Liver (tissue), 3 donors: ENCODE results near the gene TGM3.

ENCODE experiments used
- FOXA2 ChIP-seq: IDR thresholded peaks from 2 replicates; pipeline ENCODE4 v1.6.1; 2016; ENCODE audit warnings: antibody characterized with exemption
- JUND ChIP-seq, 2 donors: IDR thresholded peaks; 2 replicates each; pipeline ENCODE4 v1.6.1; 2016; ENCODE audit warnings: antibody characterized with exemption in 2 of 2
- RAD21 ChIP-seq, 2 donors: IDR thresholded peaks; 2 replicates each; pipeline ENCODE4 v1.6.1; 2016; ENCODE audit warnings: antibody characterized with exemption in 2 of 2, mild to moderate bottlenecking in 2 of 2
- SP1 ChIP-seq: IDR thresholded peaks from 2 replicates; pipeline ENCODE4 v1.6.1; 2018; ENCODE audit warnings: antibody characterized with exemption, mild to moderate bottlenecking
- TAF1 ChIP-seq: conservative IDR thresholded peaks from 2 replicates; pipeline ENCODE4 v1.6.1; 2016; ENCODE audit warnings: antibody characterized with exemption, mild to moderate bottlenecking
- TF ChIP-seq, protein P1 (sequence below): IDR thresholded peaks from 2 replicates; pipeline ENCODE4 v1.6.1; 2016; ENCODE audit warnings: antibody characterized with exemption
- TF ChIP-seq, protein P2 (sequence below): fragments of 150-350 bp; IDR thresholded peaks from 2 replicates; pipeline ENCODE4 v1.5.1; 2017; ENCODE audit warnings: improper control_type of control experiment, low read depth, low read length; ENCODE audit not compliant: missing input control
- TF ChIP-seq, protein P3 (sequence below): IDR thresholded peaks from 2 replicates; pipeline ENCODE4 v1.6.1; 2016; ENCODE audit warnings: antibody characterized with exemption, mild to moderate bottlenecking
- TF ChIP-seq, protein P4 (sequence below): IDR thresholded peaks from 2 replicates; pipeline ENCODE4 v1.6.1; 2016; ENCODE audit warnings: antibody characterized with exemption
- donor health status: healthy.
- donor health status: healthy.

DNA sequence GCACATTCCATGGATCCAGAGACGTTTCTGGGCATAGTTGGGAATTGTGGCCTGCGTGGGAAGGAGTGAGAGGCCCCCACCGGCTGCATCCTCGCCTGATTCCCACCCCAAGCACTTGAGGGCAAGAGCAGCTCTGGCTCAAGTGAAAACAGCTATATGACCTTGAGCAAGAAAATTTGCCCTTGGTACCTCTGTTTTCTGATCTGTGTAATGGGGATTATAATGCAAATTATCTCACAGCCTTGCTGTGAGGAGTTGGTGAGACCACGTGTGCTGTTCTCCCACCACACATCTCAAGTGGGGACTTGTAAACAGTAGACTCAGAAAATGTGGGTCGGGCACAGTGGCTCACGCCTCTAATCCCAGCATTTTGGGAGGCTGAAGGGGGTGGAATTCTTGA is 85.5 kb downstream of the TGM3 start:
- TF ChIP-seq, protein P1, sequence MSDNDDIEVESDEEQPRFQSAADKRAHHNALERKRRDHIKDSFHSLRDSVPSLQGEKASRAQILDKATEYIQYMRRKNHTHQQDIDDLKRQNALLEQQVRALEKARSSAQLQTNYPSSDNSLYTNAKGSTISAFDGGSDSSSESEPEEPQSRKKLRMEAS: no peak
- TF ChIP-seq, protein P2, sequence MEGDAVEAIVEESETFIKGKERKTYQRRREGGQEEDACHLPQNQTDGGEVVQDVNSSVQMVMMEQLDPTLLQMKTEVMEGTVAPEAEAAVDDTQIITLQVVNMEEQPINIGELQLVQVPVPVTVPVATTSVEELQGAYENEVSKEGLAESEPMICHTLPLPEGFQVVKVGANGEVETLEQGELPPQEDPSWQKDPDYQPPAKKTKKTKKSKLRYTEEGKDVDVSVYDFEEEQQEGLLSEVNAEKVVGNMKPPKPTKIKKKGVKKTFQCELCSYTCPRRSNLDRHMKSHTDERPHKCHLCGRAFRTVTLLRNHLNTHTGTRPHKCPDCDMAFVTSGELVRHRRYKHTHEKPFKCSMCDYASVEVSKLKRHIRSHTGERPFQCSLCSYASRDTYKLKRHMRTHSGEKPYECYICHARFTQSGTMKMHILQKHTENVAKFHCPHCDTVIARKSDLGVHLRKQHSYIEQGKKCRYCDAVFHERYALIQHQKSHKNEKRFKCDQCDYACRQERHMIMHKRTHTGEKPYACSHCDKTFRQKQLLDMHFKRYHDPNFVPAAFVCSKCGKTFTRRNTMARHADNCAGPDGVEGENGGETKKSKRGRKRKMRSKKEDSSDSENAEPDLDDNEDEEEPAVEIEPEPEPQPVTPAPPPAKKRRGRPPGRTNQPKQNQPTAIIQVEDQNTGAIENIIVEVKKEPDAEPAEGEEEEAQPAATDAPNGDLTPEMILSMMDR: no peak
- no peak for TF ChIP-seq TAF1
- TF ChIP-seq RAD21 (IDR thresholded peaks at IDR 0.05): no peak
- no peak for TF ChIP-seq JUND (IDR thresholded peaks at IDR 0.05)
- TF ChIP-seq, protein P3, sequence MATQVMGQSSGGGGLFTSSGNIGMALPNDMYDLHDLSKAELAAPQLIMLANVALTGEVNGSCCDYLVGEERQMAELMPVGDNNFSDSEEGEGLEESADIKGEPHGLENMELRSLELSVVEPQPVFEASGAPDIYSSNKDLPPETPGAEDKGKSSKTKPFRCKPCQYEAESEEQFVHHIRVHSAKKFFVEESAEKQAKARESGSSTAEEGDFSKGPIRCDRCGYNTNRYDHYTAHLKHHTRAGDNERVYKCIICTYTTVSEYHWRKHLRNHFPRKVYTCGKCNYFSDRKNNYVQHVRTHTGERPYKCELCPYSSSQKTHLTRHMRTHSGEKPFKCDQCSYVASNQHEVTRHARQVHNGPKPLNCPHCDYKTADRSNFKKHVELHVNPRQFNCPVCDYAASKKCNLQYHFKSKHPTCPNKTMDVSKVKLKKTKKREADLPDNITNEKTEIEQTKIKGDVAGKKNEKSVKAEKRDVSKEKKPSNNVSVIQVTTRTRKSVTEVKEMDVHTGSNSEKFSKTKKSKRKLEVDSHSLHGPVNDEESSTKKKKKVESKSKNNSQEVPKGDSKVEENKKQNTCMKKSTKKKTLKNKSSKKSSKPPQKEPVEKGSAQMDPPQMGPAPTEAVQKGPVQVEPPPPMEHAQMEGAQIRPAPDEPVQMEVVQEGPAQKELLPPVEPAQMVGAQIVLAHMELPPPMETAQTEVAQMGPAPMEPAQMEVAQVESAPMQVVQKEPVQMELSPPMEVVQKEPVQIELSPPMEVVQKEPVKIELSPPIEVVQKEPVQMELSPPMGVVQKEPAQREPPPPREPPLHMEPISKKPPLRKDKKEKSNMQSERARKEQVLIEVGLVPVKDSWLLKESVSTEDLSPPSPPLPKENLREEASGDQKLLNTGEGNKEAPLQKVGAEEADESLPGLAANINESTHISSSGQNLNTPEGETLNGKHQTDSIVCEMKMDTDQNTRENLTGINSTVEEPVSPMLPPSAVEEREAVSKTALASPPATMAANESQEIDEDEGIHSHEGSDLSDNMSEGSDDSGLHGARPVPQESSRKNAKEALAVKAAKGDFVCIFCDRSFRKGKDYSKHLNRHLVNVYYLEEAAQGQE: no peak
- TF ChIP-seq, protein P4, sequence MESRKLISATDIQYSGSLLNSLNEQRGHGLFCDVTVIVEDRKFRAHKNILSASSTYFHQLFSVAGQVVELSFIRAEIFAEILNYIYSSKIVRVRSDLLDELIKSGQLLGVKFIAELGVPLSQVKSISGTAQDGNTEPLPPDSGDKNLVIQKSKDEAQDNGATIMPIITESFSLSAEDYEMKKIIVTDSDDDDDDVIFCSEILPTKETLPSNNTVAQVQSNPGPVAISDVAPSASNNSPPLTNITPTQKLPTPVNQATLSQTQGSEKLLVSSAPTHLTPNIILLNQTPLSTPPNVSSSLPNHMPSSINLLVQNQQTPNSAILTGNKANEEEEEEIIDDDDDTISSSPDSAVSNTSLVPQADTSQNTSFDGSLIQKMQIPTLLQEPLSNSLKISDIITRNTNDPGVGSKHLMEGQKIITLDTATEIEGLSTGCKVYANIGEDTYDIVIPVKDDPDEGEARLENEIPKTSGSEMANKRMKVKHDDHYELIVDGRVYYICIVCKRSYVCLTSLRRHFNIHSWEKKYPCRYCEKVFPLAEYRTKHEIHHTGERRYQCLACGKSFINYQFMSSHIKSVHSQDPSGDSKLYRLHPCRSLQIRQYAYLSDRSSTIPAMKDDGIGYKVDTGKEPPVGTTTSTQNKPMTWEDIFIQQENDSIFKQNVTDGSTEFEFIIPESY: no peak
- TF ChIP-seq SP1: no peak
- no peak for TF ChIP-seq FOXA2
